ENCODE data around the gene PRKN.
"Not testable (repeated sequence)": the region's sequence is repeated elsewhere in the genome, so short reads cannot be mapped to it uniquely, and the experiment has no call there.

Gene PRKN

GRCh38 chr6:161498881-161499280, 1228.7 kb downstream of the PRKN start:
- no peak for DNase-seq

GRCh38 chr6:161498359-161498758, 1229.2 kb downstream of the PRKN start:
- DNase-seq = no peak

GRCh38 chr6:161496941-161497340, 1230.6 kb downstream of the PRKN start:
- no peak for DNase-seq

- DNase-seq = not testable (repeated sequence)
Measured at GRCh38 chr6:161496271-161496670, 1231.3 kb downstream of the PRKN start.

- no peak for DNase-seq
Measured at GRCh38 chr6:161494566-161494965, 1233.0 kb downstream of the PRKN start.

DNA sequence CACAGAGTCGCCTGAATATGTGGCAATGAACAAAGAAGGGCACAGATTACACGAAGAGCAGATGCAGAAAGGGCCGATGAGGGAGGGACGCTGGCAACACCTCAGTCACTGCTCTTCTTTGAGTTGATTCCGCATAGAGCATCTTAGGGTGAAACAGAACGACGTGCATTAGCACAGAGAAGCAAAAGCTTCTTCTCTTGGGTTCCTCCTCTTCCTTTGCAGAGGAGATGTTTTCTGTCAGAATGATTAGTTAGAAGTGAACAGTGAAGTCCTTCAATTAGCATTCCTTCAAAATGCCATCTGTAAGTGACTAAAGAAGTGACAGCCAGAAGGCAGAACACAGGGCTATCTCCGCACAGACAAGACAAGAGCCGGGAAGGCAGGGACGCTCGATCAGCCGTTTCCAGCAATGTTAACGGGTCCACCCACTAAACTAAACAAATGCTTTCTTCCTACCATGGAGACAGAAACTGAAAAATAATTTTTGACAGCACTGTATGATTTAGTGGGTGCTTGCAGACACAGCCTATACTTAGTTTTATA, 1233.9 kb downstream of the PRKN start:
- no peak for DNase-seq

DNA sequence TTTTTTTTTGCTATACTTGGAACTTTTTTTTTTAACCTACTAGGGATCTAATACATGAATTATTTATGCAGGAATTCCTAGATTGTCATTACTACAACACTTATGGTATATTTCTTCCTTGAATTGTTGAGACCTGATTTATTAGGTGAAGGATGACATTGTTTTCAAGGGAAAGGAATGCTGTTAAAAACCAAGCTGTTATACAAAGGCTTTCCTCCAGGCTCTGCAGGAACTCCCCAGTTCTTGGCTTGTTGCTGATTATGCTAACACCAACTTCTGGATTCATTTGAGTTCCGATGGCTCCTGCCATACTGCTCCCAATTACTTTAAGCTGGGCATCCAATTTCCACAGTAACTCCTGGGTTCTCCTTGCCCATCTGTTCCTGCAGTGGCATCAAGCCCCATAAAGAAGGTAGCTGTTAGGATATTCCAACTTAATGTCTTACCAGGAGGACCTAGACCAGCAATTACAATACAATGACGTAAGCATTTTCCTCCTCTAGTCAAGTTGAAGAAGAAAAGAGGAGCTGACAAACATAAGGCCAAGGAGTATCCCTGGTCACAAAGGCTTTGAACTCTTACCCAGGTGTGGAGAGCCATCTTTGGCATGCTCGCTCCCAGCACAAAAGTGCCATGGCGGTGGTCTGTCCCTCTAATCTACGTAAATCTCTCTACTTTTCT, 1237.8 kb downstream of the PRKN start:
- no peak for DNase-seq

DNA sequence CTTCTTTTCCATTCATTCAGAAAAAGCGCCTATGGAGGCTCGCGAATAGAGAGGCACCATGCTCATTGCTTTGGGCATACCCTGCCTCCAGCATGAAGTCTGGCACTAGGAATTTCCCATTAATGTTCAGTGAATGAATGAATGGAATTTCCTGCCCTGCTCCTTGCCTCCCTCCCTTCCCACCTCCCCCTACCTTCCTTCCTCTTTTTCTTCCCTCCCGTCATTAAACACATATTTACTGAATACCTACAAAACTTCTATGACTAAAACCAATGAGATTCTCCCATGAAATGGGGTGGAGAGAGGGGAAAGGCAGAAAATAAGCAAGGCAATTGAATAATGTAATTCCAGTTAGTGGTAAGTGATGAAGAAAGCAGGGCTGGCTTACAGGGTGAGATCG, 1239.9 kb downstream of the PRKN start:
- no peak for DNase-seq

DNA sequence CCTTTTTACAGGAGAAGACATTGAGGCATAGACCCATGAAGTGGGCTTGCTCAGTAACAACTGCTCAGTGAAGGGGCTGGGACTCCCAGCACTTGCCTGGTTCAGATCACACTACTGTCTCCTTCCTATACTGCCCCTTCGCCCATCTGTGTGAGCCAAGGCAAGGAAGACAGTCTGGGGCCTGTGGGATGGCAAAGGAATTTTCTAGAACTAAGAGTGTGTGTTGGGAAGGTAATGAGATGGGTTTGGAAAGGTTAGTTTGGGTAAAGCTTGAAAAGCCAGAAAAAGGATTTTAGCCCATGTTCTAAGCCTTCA, 1240.4 kb downstream of the PRKN start:
- no peak for DNase-seq

DNA sequence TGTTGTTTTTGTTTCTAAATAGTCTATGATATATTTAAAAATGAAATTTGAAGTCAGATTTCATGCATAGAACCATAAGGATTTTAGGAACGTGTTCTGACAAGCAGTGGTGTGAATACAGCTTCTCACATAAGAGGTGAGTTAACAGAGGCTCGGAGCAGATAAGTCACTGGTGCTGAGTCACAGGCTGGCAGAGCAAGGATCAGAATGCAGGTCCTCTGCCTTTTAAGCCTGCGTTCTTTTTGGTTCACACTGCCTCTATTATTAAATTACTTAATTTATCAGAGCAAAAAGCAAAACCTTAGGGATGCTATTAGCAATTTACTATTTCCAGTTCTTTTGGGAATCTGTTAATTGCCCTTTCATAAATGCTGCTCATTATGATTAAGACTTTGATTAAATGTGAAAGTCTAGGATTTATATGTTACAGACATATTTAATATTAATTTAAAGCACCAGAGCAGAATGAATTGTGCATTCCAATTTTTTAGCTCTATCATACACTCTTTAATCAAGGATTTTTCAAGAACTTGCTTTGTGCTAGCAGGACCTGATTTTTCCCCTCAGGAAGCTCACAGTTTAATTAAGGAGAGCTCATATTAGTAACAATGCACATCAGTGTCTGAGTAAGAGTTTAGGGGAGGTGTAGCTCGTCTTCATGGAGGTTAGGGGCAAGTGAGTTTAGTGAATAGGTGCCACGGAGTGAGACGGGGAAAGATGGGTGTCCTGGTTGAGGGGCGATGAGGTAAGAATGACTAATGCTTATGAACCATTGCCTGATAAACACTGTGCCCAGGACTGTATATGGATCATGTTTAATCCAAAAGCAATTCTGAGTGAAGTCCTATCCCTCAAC, 1241.0 kb downstream of the PRKN start:
- DNase-seq = no peak

DNA sequence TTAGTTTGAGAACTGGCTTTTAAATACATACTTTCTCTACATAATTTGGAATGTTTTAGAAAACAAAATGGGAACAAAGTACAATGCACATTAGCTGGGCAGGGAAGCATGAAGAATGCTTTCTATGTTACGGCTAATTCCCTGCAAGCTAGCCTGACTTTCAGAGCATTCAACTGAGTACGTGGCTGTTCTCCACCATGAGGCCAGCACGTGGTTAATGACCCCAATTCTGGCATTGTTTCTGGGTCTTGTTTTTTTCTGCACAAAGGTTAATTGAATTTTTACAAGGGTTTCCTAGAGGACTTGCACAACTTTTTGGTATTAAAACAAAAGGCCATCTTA, 1245.1 kb downstream of the PRKN start:
- DNase-seq = no peak

- no peak for DNase-seq
Measured at GRCh38 chr6:161481786-161482516, 1245.6 kb downstream of the PRKN start.

GRCh38 chr6:161480421-161481155, 1247.0 kb downstream of the PRKN start:
- no peak for DNase-seq

- no peak for DNase-seq
Measured at GRCh38 chr6:161479376-161479775, 1248.2 kb downstream of the PRKN start.

DNA sequence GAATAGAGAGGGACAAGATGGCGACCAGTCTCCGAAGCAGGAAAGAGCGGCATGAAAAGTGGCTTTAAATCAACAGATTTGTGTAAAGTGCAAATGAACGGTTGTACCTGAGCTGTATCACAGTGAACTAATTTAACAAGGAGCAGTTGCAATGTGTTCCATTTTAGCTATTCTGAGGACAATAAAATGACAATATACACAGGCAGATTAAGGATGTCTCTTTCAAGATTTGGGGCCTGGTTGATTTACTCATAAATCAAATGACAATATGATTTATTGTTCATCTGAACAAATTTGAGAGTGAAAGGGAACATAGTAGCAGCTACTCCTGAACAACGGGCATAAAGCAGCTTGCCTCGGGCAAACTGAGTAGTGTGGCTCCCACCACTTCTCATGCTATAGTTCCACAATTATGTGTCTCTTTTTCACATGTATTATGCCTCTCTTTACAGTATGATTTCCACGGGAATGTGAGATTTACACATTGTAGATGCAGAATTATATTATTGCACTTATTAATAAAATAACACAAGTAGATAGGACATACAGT, 1249.6 kb downstream of the PRKN start:
- no peak for DNase-seq

- DNase-seq = no peak
Measured at GRCh38 chr6:161476711-161477110, 1250.9 kb downstream of the PRKN start.

DNA sequence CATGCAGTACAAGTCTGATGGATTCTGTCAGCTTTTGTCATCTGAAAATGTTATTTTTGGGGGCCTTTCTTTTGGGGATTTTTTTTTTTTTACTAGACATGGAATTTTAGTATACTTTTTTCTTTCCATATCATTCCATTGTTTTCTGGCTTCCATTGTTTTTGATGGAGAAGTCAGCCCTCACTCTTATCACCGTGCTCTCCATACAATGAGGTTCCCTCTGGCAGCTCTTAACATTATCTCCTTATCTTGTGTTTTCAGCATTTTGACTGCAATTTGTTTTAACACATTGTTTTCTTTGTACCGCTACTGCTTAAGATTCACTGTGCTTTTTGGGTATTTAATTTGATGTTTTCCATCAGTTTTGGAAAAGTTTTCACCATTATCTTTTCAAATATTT, 1262.2 kb downstream of the PRKN start:
- DNase-seq = no peak

GRCh38 chr6:161463071-161463470, 1264.5 kb downstream of the PRKN start:
- DNase-seq = no peak

- no peak for DNase-seq
Measured at GRCh38 chr6:161462148-161462547, 1265.4 kb downstream of the PRKN start.

DNA sequence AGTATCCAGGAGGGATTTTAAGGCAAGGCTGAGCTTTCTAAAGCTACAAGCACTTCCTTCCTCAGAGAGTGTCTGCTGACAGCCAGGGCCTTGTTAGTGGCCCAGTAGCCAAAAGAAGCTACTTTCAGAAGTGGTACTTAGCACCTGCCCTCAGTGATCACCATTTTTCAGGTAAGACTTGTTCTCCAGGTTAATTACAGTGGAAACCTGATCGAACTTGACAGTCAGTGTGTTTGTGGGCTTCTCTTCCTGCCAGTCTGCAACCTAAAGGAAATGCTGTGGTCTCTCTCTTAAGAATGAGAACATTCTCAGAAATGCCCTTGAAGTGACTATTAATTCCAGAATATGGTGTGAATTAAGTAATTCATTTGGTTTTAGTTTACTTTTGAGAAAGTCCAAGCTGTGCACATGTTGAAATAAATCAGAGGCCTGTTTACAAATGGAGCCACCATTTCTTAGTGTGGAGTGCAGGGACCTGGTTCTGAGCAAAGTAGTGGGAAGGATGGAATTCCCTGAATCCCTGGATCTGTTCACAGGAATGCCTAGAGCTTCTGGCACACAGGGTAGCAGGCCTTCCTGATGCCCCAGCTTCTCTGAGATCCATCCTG, 1268.5 kb downstream of the PRKN start:
- no peak for DNase-seq

GRCh38 chr6:161458201-161458951, 1269.2 kb downstream of the PRKN start:
- DNase-seq = no peak

GRCh38 chr6:161455848-161456247, 1271.7 kb downstream of the PRKN start:
- no peak for DNase-seq
